Mesodermal cell (in vitro differentiated cells): ENCODE measurements around the gene SLCO6A1.

ENCODE experiments used
- H3K27ac ChIP-seq: 2 replicates; pipeline ENCODE4 v1.7.0; 2013; ENCODE audit warnings: mild to moderate bottlenecking, low read depth, low read length, moderate library complexity; ENCODE audit not compliant: severe bottlenecking
- H3K36me3 ChIP-seq: 2 replicates; pipeline ENCODE4 v1.7.1; 2013; ENCODE audit warnings: mild to moderate bottlenecking, low read length, moderate library complexity; ENCODE audit not compliant: control insufficient read depth, insufficient read depth
- H3K4me1 ChIP-seq: one replicate; pipeline ENCODE4 v1.7.1; 2013; ENCODE audit warnings: mild to moderate bottlenecking, low read length; ENCODE audit not compliant: insufficient read depth, control insufficient read depth, poor library complexity, severe bottlenecking
- H3K4me3 ChIP-seq: 2 replicates; pipeline ENCODE4 v1.7.0; 2013; ENCODE audit warnings: low read length, control low read depth, mild to moderate bottlenecking; ENCODE audit not compliant: insufficient read depth, poor library complexity, severe bottlenecking; ENCODE audit errors: extremely low read depth
- H3K9me3 ChIP-seq: 2 replicates; pipeline ENCODE4 v1.7.1; 2013; ENCODE audit warnings: mild to moderate bottlenecking, low read length, moderate library complexity; ENCODE audit not compliant: control insufficient read depth
- WGBS, 2 experiments: methylation state at CpG; one replicate each; pipeline ENCODE4 v1.1.5; 2013; ENCODE audit warnings: missing lambda C conversion rate in 2 of 2; ENCODE audit not compliant: insufficient coverage in 2 of 2; 5-methylcytosine and 5-hydroxymethylcytosine counted together

The SLCO6A1 gene

DNA sequence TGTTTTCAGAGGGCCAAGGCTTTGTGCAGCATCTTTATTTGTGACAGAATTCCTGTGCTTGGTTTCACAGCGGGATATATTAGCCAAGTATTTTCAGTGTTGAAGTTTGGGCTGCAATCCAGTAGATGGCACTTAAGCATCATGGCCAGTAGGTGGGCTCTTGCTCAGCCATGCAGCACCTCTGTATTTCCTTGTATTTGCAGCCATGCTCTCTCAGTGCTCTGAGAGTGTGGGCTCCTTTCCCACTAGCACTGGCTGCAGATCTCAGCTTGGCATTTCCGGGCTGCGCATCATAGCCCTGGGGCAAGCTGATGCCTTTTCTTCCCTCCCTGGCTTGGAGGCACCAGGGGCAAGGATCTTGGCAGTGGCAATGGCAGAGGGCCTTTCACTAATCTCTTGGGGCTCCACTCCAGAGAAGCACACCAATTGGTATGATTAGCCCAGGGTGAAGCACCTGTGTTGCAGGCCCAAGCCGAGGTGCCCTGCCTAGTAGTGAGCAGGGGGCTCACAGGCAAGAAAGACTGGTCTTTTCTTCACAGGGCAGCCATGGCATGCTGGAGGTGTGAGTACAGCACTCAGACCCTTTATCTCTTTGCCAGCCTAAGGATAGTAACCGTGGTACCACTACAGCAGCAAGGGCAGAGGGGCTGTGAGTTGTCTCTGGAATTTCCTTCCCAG lies 48.3 kb downstream of the SLCO6A1 start:
- H3K4me3 ChIP-seq = no peak overlapping the region
- WGBS, 2 experiments = 90 to 100% methylated on average over 3 of the region's 5 CpGs
- peaks cover 3% of the 10 kb centered on the region for H3K9me3 ChIP-seq
- no peaks in the 10 kb centered on the region for H3K4me1 ChIP-seq
- H3K27ac ChIP-seq = no peak overlapping the region
- H3K36me3 ChIP-seq = no peaks in the 10 kb centered on the region

DNA sequence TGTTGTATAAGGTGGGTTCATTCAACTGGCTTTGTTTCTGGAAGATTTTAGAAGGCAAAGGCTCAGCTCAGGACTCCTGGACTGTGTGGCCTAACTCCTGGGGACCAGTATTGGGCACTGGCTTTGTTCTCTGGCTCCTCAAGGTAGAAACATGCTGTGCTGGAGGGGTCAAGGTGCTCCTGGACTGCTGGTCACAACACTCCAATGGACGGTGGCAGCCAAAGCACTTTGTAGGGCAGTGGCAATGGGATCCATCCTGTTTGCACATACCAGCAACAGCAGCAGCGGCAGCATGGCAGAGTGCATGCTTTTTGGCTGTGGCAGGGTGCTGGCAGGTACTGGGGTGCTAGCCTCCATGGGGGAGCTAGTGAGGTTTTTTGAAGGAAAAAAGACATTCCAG lies 65.3 kb downstream of the SLCO6A1 start:
- H3K27ac ChIP-seq = no peak overlapping the region
- no peaks in the 10 kb centered on the region for H3K36me3 ChIP-seq
- no peaks in the 10 kb centered on the region for H3K9me3 ChIP-seq
- 54 to 100% methylated on average over 1 to 2 of the region's 2 CpGs for WGBS, 2 experiments
- no peak overlapping the region for H3K4me3 ChIP-seq
- no peaks in the 10 kb centered on the region for H3K4me1 ChIP-seq

DNA sequence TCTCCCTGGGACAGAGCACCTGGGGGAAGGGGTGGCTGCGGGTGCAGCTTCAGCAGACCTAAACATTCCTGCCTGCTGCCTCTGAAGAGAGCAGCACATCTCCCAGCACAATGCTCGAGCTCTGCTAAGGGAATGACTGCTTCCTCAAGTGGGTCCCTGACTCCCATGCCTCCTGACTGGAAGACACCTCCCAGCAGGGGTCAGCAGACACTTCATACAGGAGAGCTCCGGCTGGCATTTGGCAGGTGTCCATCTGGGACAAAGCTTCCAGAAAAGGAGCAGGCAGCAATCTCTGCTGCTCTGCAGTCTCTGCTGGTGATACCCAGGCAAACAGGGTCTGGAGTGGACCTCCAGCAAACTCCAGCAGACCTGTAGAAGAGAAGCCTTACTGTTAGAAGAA lies 77.2 kb downstream of the SLCO6A1 start:
- Histone ChIP-seq H3K4me1 (no peaks in the 10 kb centered on the region), H3K27ac (no peak overlapping the region), H3K4me3 (no peak overlapping the region), H3K9me3 (no peaks in the 10 kb centered on the region), H3K36me3 (no peaks in the 10 kb centered on the region)
- WGBS, 2 experiments = 85 to 100% methylated on average over 2 to 3 of the region's 3 CpGs

DNA sequence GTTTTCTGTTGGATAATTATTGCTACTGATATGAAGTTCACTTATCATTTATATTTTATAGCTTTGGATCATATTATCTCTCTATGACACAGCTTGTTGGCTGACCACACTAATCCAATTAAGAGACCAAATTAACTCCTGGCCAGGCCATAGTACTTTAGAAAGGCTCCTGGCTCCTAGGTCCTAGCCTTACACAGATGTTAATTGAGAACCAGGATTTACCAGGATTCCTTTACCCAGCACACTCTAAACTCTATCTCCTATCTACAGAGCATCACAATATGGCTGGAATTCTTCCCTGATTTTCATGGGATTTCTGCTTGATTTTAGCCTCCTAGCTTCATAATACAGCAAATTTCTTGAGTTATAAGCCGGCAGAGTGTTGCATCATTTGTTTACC lies 80.3 kb downstream of the SLCO6A1 start:
- no peak overlapping the region for H3K27ac ChIP-seq
- no CpG with 5 or more reads among the region's 1 CpG for WGBS, 2 experiments
- no peak overlapping the region for H3K4me3 ChIP-seq
- H3K4me1 ChIP-seq = no peaks in the 10 kb centered on the region
- H3K36me3 ChIP-seq = no peaks in the 10 kb centered on the region
- no peaks in the 10 kb centered on the region for H3K9me3 ChIP-seq

DNA sequence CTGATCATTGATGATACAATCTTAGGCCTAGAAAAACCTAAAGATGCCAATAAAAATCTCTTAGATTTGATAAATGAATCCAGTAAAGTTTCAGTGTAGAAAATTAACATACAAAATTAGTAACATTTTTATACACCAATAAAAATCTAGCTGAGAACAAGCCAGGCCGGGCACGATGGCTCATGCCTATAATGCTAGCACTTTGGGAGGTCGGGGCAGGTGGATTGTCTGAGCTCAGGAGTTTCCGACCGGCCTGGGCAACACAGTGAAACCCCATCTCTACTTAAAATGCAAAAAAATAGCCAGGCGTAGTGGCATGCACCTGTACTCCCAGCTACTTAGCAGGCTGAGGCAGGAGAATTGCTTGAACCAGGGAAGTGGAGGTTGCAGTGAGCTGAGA lies 84.4 kb downstream of the SLCO6A1 start:
- no peaks in the 10 kb centered on the region for H3K36me3 ChIP-seq
- 87 to 92% methylated on average over 4 to 5 of the region's 6 CpGs for WGBS, 2 experiments
- H3K27ac ChIP-seq = no peak overlapping the region
- H3K4me3 ChIP-seq = no peak overlapping the region
- no peaks in the 10 kb centered on the region for H3K9me3 ChIP-seq
- no peaks in the 10 kb centered on the region for H3K4me1 ChIP-seq

DNA sequence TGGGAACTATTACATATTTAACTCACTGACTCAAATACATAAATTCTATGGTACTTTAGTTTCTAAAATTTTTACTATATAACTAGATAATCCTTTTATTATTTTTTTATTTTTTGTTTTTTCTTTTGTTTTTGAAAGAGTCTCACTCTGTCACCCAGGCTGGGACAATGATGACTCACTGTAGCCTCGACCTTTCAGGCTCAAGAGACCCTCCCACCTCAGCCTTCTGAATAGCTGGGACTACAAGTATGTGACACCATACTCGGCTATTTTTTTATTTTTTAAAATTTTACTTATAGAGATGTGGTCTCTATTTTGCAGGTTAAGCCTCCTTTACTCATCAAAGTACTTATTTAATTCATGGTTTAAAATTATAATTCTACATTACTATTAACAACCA lies 110.6 kb downstream of the SLCO6A1 start:
- H3K4me1 ChIP-seq = no peaks in the 10 kb centered on the region
- no CpG with 5 or more reads among the region's 2 CpGs for WGBS, 2 experiments
- H3K9me3 ChIP-seq = no peaks in the 10 kb centered on the region
- H3K36me3 ChIP-seq = no peaks in the 10 kb centered on the region
- no peak overlapping the region for H3K4me3 ChIP-seq
- H3K27ac ChIP-seq = no peak overlapping the region

DNA sequence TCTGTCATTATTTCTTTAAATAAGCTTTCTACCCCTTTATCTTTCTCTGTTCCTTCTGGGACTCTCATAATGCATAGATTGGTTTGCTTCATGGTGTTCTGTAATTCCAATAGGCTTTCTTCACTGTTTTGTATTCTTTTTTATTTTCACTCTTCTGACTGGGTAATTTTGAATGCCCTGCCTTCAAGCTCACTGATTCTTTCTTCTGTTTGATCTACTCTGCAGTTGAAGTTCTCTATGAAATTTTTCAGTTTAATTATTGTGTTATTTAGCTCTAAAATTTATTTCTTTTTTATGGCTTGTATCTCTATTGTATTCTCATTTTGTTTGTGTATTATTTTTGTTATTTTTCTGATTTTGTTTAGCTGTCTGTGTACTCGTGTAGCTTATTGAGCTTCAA lies 113.4 kb downstream of the SLCO6A1 start:
- WGBS, 2 experiments = no CpG with 5 or more reads among the region's 1 CpG

DNA sequence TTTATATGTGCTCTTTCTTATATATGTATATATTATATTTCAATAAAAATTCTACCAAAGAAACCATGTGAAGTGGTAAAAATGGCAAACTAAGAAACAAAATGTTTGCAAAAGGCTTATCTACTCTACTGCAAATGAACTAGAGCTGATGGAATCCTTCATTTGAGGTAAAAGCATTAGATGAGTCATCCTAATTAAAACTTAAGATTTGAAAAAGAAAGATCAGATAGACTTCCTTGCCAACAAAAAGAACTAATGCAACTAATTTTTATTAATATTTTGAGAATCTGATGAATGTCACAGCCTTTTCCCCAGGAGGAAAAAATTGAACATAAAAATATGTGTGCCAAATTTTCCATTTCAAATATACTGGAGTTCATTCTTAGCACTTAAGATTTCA lies 118.6 kb downstream of the SLCO6A1 start:
- Histone ChIP-seq H3K4me1 (no peaks in the 10 kb centered on the region), H3K36me3 (no peaks in the 10 kb centered on the region), H3K9me3 (no peaks in the 10 kb centered on the region), H3K27ac (no peak overlapping the region), H3K4me3 (no peak overlapping the region)

More for the DNA sequence above, 113.4 kb downstream of the SLCO6A1 start:
- Histone ChIP-seq H3K27ac (no peak overlapping the region), H3K9me3 (no peaks in the 10 kb centered on the region), H3K36me3 (no peaks in the 10 kb centered on the region), H3K4me3 (no peak overlapping the region), H3K4me1 (no peaks in the 10 kb centered on the region)

DNA sequence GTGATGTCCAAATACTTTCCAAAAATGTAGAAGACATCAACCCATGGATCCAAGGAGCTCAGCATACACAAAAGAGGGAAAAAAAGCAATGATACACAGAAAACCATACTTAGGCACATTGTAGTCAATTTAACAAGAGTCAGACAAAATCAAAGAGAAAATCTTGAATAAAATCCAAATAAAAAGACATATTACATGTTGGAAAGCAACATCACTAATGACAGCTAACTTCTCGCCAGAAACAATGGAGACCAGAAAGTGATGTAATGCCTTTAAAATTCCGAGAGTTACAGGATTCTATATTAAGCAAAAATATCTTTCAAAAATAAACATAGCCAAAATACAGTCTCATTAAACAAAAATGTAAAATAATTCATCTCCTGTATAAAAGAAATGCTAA lies 122.9 kb downstream of the SLCO6A1 start:
- Histone ChIP-seq H3K4me3 (no peak overlapping the region), H3K27ac (no peak overlapping the region), H3K36me3 (no peaks in the 10 kb centered on the region), H3K4me1 (no peaks in the 10 kb centered on the region), H3K9me3 (no peaks in the 10 kb centered on the region)
- WGBS, 2 experiments = 100% methylated on average over 2 of the region's 2 CpGs; no CpG with 5 or more reads in 1 of the 2 experiments

DNA sequence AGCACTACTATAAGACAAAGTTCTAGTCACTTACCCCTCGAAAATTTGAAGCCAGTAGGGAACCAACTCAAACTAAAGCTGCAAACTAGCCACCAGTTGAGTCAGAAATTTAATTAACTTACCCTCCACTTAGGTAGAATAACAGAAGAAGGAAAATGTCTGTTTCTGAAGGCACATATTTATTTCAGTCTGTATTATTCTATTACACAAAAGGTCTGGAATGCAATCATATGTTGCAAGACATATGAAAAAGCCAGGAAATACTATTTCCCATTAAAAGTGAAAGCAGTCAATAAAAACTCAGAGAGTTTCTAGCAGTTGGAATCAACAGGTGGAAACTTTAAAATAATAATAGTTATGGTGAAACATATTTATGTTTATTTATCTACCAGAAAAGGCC lies 123.5 kb downstream of the SLCO6A1 start:
- 40 to 100% methylated on average over 1 of the region's 1 CpG for WGBS, 2 experiments
- Histone ChIP-seq H3K9me3 (no peaks in the 10 kb centered on the region), H3K4me1 (no peaks in the 10 kb centered on the region), H3K36me3 (no peaks in the 10 kb centered on the region), H3K4me3 (no peak overlapping the region), H3K27ac (no peak overlapping the region)

DNA sequence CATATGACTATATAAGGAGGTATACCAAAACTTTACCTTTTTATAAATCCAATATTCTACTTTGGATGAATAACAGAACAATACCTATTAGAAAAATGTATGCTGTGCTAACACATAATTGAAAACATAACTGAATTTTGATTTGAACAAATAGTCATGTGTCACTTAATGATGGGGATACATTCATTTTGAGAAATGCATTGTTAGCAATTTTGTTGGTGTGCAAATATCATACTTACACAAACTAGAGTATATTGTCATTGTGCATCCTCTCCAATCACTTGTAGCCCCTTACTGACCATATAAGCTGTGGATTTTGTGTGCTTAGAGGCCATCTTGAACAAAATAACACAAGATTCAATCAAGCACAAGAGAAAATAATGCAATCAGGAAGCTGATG lies 130.4 kb downstream of the SLCO6A1 start:
- Histone ChIP-seq H3K4me3 (no peak overlapping the region), H3K9me3 (no peaks in the 10 kb centered on the region), H3K27ac (no peak overlapping the region), H3K36me3 (no peaks in the 10 kb centered on the region), H3K4me1 (no peaks in the 10 kb centered on the region)
